GOT3 (cell line): ENCODE measurements around the gene CLEC2A.
"Not testable (repeated sequence)": the region's sequence is repeated elsewhere in the genome, so short reads cannot be mapped to it uniquely, and the experiment has no call there.

Source experiments
- DNase-seq: peaks from one replicate; lab custom pipeline; 2025; ENCODE audit warnings: mixed read lengths; lab: John Stamatoyannopoulos, UW

CLEC2A gene

DNA sequence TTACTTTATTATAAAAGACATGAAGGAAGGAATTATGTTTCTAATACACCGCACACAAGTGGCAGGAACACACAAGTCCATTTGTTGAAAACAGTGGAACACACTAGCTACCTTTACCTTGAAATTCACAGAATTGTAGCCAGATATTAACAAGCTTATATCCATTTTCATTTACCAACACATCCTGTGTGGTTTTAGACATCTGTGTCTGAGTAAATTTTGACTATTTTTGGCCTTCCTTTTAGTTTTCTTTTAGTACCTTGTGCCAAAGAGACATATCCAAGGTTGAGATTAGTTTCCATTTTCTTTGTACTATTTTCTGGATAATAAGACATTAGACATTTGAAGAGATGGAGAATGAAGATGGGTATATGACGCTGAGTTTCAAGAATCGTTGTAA, 50.9 kb downstream of the CLEC2A start, which contains the start of gene KLRF2:
Gene KLRF2 (plus strand): TSS at position 244 of the 400 bp plus-strand sequence. CDS start 107 bp downstream, at position 351.
- DNase-seq: no peak

DNA sequence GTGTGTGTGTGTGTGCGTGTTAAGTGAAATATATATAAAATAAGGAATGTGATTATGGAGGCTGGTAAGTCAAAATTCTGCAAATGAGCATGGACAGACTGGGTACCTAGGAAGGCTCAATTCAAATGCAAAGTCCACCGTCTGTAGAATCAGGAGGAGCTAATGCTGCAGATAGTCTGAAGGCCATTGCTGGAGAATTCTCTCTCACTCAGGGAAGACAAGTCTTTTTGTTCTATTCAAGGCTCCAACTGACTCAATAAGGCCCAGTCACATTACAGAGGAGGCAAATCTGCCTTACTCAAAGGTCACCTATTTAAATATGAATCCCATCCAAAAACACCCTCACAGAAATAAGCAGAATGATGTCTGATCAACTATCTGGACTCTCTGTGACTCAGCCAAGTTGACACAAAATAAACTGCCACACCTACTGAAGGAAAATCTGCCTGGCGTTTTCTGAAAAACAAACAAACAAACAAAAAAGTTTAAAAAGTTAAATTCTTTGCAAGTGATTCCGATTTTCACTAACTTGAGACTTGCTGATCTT, 51.6 kb downstream of the CLEC2A start:
- DNase-seq: no peak

GRCh38 chr12:9876120-9876519, 56.0 kb downstream of the CLEC2A start:
- DNase-seq: not testable (repeated sequence)

DNA sequence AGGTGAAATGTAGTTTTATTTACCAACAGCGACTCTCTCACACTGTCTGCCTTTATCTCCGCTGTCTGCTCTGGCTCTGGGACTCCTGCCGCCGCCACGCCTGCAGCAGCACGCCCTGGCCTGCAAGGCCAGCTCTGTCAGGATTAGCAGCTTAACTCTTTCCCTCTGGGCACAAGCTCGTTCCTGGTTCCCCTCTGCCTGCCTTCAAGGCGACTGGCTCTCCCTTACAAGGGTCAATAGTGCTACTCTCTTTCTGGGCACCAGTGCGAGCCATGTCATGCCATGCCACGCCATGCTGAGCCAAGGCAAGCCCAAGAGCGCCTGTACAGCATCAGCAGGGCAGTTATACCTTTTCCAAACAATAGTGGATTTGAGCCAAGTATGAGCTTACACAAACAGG, 59.4 kb downstream of the CLEC2A start:
- DNase-seq: no peak

DNA sequence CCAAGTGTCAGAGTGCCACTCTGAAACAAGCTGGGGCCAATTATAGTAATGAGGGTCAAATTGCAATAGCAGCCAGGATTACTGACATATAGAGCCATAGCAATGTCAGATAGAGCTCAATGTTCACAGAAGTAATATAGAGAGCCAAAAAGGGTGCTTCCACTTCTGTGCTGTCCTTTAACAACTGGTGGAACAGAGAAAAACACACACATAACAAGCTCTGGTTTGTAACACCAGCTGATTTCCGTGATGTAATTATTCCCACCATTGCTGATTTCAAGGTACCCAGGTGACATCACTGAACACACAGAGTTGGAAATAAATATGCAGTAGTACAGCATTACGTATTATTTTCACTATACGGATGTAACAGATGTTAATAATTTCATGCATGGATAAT, 60.0 kb downstream of the CLEC2A start:
- no peak for DNase-seq

- no peak for DNase-seq
Observed at GRCh38 chr12:9870286-9870866, 61.8 kb downstream of the CLEC2A start.

DNA sequence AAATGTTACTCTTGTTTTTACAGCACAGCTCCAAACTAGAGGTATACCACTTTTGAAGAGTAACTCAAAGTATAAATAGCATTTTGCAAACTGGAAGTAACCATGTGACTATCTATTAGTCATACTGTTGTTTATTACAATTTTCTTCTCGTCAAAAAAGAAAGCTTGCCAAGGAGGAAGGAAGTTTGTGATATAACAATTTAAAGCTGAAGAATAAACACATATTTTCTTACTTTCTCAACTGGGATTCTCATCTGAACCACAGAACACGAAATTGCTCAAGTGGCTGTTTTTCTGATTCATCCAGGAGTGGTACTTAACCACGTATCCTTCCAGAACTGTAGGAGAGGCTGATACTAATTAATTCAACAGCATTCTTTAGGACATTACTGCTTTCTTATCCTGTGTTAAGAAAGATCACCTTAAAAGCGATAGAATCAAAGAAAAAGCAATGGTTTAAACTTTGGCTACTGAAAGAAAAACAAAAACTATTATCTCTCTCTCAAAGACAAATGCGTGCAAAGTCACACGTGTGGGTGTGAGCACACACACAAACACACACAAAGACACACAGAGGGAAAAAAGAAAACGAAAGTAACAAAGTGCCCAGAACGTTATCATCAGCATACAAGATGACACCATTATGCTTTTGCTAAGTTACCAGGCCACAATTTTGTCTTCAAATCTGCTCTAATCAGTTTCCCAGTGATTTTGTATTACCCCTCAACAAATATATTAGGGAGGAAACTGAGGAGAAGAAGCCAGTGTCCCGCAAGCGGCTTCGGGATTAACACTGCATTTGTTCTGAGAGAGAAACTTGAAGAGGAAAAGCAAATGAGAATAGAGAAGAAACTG, 62.6 kb downstream of the CLEC2A start, which contains the start of gene CLEC2B:
Gene CLEC2B (minus strand): TSS at position 48 of the 855 bp plus-strand sequence.
- no peak for DNase-seq

DNA sequence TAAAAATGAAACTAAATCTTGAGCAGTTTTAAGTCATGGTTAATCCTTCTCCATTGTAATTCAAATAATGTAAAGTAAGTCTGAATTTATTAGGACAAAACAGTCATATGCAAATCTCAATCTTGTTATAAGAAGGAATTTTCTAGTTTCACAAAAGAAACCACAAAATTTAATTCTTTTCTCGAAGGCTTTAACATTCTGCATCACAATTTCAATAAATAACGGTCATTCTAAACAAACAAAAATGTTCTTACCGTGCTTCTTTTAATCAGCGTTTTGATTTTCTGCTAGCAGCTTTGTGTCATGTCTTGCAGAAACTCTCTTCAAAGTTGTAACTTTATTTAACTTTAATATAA, 63.2 kb downstream of the CLEC2A start:
- no peak for DNase-seq

GRCh38 chr12:9868311-9868801, 63.8 kb downstream of the CLEC2A start:
- DNase-seq: no peak

DNA sequence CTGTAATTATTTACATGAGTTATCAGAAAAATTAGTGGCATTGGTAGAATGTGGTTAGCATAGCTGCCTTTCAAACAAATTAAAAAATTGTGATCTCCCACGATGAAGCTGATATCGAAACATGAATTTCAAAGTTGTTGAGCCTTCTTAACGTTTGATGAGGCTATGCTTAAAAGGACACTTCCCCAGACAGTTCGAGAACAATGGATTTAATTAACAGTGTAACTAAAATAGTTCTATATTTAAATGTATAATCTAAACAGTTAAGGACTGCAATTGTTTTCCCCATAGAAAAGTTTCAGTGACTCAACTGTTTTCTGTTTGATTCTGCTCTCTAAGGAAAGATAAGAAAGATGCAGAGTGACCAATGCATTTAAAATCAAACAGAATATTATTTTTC, 64.6 kb downstream of the CLEC2A start:
- no peak for DNase-seq

- no peak for DNase-seq
Observed at GRCh38 chr12:9866860-9867269, 65.3 kb downstream of the CLEC2A start.

DNA sequence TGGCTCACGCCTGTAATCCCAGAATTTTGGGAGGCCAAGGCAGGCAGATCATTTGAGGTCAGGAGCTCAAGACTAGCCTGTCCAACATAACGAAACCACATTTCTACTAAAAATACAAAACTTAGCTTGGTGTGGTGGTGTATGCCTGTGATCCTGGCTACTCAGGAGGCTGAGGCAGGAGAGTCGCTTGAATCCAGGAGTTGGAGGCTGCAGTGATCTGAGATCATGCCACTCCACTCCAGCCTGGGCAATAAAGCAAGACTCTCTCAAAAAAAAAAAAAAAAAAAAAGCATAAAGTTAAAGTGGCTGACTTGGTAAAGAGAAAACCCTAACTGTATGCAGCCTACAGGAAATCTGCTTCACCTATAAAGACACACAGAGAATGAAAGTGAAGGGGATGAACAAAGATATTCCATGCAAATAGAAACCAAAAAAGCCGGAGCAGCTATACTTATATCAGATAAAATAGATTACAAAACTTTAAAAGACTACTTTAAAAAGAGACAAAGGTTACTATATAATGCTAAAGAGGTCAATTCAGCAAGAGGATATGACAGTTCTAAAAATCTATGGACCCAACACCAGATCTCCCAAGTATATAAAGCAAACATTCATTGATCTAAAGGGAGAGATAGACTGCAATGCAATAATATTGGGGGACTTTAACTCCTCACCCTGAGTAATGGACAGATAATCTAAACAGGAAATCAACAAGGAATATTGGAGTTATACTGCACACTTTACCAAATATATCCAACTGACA, 67.1 kb downstream of the CLEC2A start:
- no peak for DNase-seq
